Liver (tissue), 3 donors: ENCODE results near the gene NDUFA13.

Source experiments
- JUND ChIP-seq, 2 donors: IDR thresholded peaks; 2 replicates each; pipeline ENCODE4 v1.6.1; 2016; ENCODE audit warnings: antibody characterized with exemption in 2 of 2
- RAD21 ChIP-seq, 2 donors: IDR thresholded peaks; 2 replicates each; pipeline ENCODE4 v1.6.1; 2016; ENCODE audit warnings: antibody characterized with exemption in 2 of 2, mild to moderate bottlenecking in 2 of 2
- RXRA ChIP-seq, 2 donors: IDR thresholded peaks; 2 replicates each; pipeline ENCODE4 v1.6.1; 2017 to 2018; ENCODE audit warnings: antibody characterized with exemption in 2 of 2, mild to moderate bottlenecking in 1 of 2
- SP1 ChIP-seq: IDR thresholded peaks from 2 replicates; pipeline ENCODE4 v1.6.1; 2018; ENCODE audit warnings: antibody characterized with exemption, mild to moderate bottlenecking
- TAF1 ChIP-seq: conservative IDR thresholded peaks from 2 replicates; pipeline ENCODE4 v1.6.1; 2016; ENCODE audit warnings: antibody characterized with exemption, mild to moderate bottlenecking
- YY1 ChIP-seq: IDR thresholded peaks from 2 replicates; pipeline ENCODE4 v1.6.1; 2016; ENCODE audit warnings: antibody characterized with exemption, mild to moderate bottlenecking
- TF ChIP-seq, protein P1 (sequence below): fragments of 150-350 bp; IDR thresholded peaks from 2 replicates; pipeline ENCODE4 v1.5.1; 2017; ENCODE audit warnings: improper control_type of control experiment, low read depth, low read length; ENCODE audit not compliant: missing input control
- TF ChIP-seq, protein P2 (sequence below): IDR thresholded peaks from 2 replicates; pipeline ENCODE4 v1.6.1; 2016; ENCODE audit warnings: antibody characterized with exemption, mild to moderate bottlenecking
- TF ChIP-seq, protein P3 (sequence below): IDR thresholded peaks from 2 replicates; pipeline ENCODE4 v1.6.1; 2016; ENCODE audit warnings: antibody characterized with exemption
- donor health status: healthy.
- donor health status: healthy.

DNA sequence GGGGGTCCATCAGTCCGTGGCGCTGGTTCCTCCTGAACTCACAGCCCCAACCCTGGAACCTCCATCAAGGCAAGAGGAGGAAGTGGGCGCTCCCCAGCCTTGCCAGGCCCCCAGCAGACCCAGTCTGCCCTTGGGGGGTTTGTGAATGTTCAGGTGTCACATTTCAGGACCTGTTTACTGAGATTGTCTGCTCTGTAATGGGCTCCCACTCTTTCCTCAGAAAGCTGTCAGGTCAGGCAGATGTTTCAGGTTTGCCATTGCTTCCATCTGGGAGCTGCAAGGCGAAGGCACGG lies 30.1 kb upstream of the NDUFA13 start:
- TF ChIP-seq TAF1 (no peak), JUND (IDR thresholded peaks at IDR 0.05) (no peak), RXRA (IDR thresholded peaks at IDR 0.05) (no peak), SP1 (no peak), RAD21 (IDR thresholded peaks at IDR 0.05) (no peak), YY1 (no peak)
- TF ChIP-seq, protein P1, sequence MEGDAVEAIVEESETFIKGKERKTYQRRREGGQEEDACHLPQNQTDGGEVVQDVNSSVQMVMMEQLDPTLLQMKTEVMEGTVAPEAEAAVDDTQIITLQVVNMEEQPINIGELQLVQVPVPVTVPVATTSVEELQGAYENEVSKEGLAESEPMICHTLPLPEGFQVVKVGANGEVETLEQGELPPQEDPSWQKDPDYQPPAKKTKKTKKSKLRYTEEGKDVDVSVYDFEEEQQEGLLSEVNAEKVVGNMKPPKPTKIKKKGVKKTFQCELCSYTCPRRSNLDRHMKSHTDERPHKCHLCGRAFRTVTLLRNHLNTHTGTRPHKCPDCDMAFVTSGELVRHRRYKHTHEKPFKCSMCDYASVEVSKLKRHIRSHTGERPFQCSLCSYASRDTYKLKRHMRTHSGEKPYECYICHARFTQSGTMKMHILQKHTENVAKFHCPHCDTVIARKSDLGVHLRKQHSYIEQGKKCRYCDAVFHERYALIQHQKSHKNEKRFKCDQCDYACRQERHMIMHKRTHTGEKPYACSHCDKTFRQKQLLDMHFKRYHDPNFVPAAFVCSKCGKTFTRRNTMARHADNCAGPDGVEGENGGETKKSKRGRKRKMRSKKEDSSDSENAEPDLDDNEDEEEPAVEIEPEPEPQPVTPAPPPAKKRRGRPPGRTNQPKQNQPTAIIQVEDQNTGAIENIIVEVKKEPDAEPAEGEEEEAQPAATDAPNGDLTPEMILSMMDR = no peak
- TF ChIP-seq, protein P2, sequence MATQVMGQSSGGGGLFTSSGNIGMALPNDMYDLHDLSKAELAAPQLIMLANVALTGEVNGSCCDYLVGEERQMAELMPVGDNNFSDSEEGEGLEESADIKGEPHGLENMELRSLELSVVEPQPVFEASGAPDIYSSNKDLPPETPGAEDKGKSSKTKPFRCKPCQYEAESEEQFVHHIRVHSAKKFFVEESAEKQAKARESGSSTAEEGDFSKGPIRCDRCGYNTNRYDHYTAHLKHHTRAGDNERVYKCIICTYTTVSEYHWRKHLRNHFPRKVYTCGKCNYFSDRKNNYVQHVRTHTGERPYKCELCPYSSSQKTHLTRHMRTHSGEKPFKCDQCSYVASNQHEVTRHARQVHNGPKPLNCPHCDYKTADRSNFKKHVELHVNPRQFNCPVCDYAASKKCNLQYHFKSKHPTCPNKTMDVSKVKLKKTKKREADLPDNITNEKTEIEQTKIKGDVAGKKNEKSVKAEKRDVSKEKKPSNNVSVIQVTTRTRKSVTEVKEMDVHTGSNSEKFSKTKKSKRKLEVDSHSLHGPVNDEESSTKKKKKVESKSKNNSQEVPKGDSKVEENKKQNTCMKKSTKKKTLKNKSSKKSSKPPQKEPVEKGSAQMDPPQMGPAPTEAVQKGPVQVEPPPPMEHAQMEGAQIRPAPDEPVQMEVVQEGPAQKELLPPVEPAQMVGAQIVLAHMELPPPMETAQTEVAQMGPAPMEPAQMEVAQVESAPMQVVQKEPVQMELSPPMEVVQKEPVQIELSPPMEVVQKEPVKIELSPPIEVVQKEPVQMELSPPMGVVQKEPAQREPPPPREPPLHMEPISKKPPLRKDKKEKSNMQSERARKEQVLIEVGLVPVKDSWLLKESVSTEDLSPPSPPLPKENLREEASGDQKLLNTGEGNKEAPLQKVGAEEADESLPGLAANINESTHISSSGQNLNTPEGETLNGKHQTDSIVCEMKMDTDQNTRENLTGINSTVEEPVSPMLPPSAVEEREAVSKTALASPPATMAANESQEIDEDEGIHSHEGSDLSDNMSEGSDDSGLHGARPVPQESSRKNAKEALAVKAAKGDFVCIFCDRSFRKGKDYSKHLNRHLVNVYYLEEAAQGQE = no peak
- TF ChIP-seq, protein P3, sequence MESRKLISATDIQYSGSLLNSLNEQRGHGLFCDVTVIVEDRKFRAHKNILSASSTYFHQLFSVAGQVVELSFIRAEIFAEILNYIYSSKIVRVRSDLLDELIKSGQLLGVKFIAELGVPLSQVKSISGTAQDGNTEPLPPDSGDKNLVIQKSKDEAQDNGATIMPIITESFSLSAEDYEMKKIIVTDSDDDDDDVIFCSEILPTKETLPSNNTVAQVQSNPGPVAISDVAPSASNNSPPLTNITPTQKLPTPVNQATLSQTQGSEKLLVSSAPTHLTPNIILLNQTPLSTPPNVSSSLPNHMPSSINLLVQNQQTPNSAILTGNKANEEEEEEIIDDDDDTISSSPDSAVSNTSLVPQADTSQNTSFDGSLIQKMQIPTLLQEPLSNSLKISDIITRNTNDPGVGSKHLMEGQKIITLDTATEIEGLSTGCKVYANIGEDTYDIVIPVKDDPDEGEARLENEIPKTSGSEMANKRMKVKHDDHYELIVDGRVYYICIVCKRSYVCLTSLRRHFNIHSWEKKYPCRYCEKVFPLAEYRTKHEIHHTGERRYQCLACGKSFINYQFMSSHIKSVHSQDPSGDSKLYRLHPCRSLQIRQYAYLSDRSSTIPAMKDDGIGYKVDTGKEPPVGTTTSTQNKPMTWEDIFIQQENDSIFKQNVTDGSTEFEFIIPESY = no peak
